ENCODE measurements around the gene BCL7A.

The BCL7A gene

DNA sequence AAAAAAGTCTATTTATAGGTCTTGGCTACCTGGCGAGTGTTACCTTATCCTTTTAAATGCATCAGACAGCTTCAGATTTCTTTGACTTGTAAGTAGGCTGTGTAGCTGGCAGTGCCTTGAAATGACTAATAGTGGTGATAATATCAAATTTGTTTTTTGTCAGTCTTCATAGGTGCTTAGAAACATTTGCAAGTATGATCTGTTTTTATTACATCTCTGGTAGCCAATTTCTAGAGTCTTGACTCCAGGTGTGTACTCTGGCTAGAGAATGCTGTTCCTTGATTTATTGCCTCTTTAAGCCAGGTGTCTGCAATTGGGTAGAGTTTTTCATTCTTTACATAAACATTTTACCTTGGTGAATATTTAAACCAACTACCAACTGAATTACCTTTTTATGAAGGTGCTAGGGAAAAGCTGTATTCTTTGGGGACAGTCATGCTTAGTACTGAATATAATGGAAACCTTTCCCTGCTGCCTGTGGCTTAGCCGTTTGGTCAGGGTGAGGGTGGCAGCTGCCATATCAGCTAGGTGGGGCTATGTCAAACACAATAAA is 89.5 kb downstream of the BCL7A start:
- Histone ChIP-seq H3K4ac (ENCODE audit: low read length) (no peak overlapping the region), H3K4me1 (ENCODE audit: control insufficient read depth in 2 of 2, insufficient read depth in 1 of 2, low read depth in 1 of 2, low read length in 2 of 2) (peaks cover 4 to 6% of the 10 kb centered on the region in 2 donors), H2BK15ac (ENCODE audit: low read length) (no peak overlapping the region), H2AFZ (ENCODE audit: low read length) (no peak overlapping the region), H3K27me3 (ENCODE audit: control insufficient read depth in 3 of 3, insufficient read depth in 3 of 3, low read depth in 1 of 3, low read length in 3 of 3) (no peaks in the 10 kb centered on the region), H3K9ac (ENCODE audit: low read depth, low read length, poor library complexity) (no peak overlapping the region), H3K14ac (ENCODE audit: low read length) (no peak overlapping the region), H3K23ac (ENCODE audit: low read depth, low read length, poor library complexity) (no peak overlapping the region), H3K4me2 (ENCODE audit: insufficient read depth, low read length, poor library complexity, severe bottlenecking) (no peak overlapping the region), H2BK5ac (ENCODE audit: low read length) (no peak overlapping the region), H3K9me3 (replicated peaks in 1 of 2; ENCODE audit: control insufficient read depth in 2 of 2, insufficient read depth in 1 of 2, low read depth in 1 of 2, low read length in 2 of 2) (no peaks in the 10 kb centered on the region), H2BK12ac (ENCODE audit: low read length) (no peak overlapping the region), H3K4me3 (ENCODE audit: low read length in 2 of 2) (no peak overlapping the region), H3K27ac (replicated peaks; ENCODE audit: low read length) (no peak overlapping the region), H4K91ac (ENCODE audit: low read depth, low read length, poor library complexity) (no peak overlapping the region), H3K36me3 (replicated peaks in 1 of 2; ENCODE audit: control insufficient read depth in 2 of 2, insufficient read depth in 2 of 2, low read length in 2 of 2) (peaks cover 0 to 2% of the 10 kb centered on the region in 2 donors), H2BK120ac (ENCODE audit: low read depth, low read length) (no peak overlapping the region), H3K18ac (ENCODE audit: low read length) (no peak overlapping the region), H2AK5ac (ENCODE audit: low read depth, low read length) (no peak overlapping the region), H3K79me1 (ENCODE audit: low read depth, low read length) (no peaks in the 10 kb centered on the region), H4K8ac (ENCODE audit: low read depth, low read length) (no peak overlapping the region)
- no peak for DNase-seq (ENCODE audit: low spot score)
- WGBS, 2 donors (ENCODE audit: extremely low coverage in 2 of 2, insufficient read length in 2 of 2, insufficient replicate concordance in 1 of 2): no CpG with 5 or more reads among the region's 2 CpGs
